ACC112 (cell line): Measurements from ENCODE around the gene DLG2.
"Not testable (repeated sequence)": the region's sequence is repeated elsewhere in the genome, so short reads cannot be mapped to it uniquely, and the experiment has no call there.

Experiments used
- H2AFZ ChIP-seq: fragments of 200-600 bp; sonication (generic); one replicate; pipeline ENCODE4 v1.6.0; 2017; ENCODE audit warnings: antibody characterized with exemption, low read length; ENCODE audit not compliant: unreplicated experiment
- H3K27ac ChIP-seq: fragments of 200-600 bp; sonication (generic); 2 replicates; pipeline ENCODE4 v1.5.1; 2014; ENCODE audit warnings: low read depth, mild to moderate bottlenecking, antibody characterized with exemption, low read length, moderate library complexity
- H3K27me3 ChIP-seq: fragments of 200-600 bp; sonication (generic); 2 replicates; pipeline ENCODE4 v1.6.1; 2014; ENCODE audit warnings: mild to moderate bottlenecking, antibody characterized with exemption, low read length, moderate library complexity, mixed read lengths; ENCODE audit not compliant: insufficient read depth
- H3K36me3 ChIP-seq: fragments of 200-600 bp; sonication (generic); 2 replicates; pipeline ENCODE4 v1.6.1; 2016; ENCODE audit warnings: mild to moderate bottlenecking, antibody characterized with exemption, low read length, moderate library complexity, mixed read lengths; ENCODE audit not compliant: insufficient read depth
- H3K4me1 ChIP-seq: fragments of 200-600 bp; sonication (generic); one replicate; pipeline ENCODE4 v1.6.1; 2016; ENCODE audit warnings: low read length, mixed read lengths; ENCODE audit not compliant: insufficient read depth, unreplicated experiment, control insufficient read depth
- H3K4me3 ChIP-seq: fragments of 200-600 bp; sonication (generic); 2 replicates; pipeline ENCODE4 v1.5.1; 2014; ENCODE audit warnings: mild to moderate bottlenecking, low read depth, low read length
- H3K79me2 ChIP-seq: fragments of 200-600 bp; sonication (generic); one replicate; pipeline ENCODE4 v1.6.0; 2016; ENCODE audit warnings: low read length; ENCODE audit not compliant: control insufficient read depth, unreplicated experiment, insufficient read depth

DLG2 gene

GRCh38 chr11:85634747-85635146 lies 7.6 kb upstream of the DLG2 start:
- H3K27ac ChIP-seq: no peak overlapping the region
- H3K27me3 ChIP-seq: no peaks in the 10 kb centered on the region
- H3K36me3 ChIP-seq: peaks cover 30% of the 10 kb centered on the region
- no peak overlapping the region for H2AFZ ChIP-seq
- peaks cover 4% of the 10 kb centered on the region for H3K4me1 ChIP-seq
- no peak overlapping the region for H3K4me3 ChIP-seq
- H3K79me2 ChIP-seq: peaks cover 25% of the 10 kb centered on the region

- peak overlapping the region; percentile 58 for H2AFZ ChIP-seq
- H3K27me3 ChIP-seq: no peaks in the 10 kb centered on the region
- H3K36me3 ChIP-seq: peaks cover 12% of the 10 kb centered on the region
- H3K4me3 ChIP-seq: peak overlapping the region; percentile 93
- H3K27ac ChIP-seq: peak overlapping the region; percentile 22; the same call in 1 of the 2 replicates
- peaks cover 38% of the 10 kb centered on the region for H3K79me2 ChIP-seq
- peaks cover 17% of the 10 kb centered on the region for H3K4me1 ChIP-seq
These were observed 1.7 kb upstream of the DLG2 start for GRCh38 chr11:85628771-85629341.

- Histone ChIP-seq H2AFZ (peak within 1 kb of the TSS; percentile 67), H3K27me3 (no peaks in the 10 kb centered on the region), H3K27ac (peak within 1 kb of the TSS; percentile 23), H3K4me1 (peaks cover 17% of the 10 kb centered on the region), H3K4me3 (peak within 1 kb of the TSS; percentile 93), H3K36me3 (peaks cover 11% of the 10 kb centered on the region), H3K79me2 (peaks cover 38% of the 10 kb centered on the region)
These were observed 1.0 kb upstream of the DLG2 start, which contains the start of gene TMEM126B for GRCh38 chr11:85627998-85628770. TMEM126B (plus strand) TSS chr11:85628593; CDS start chr11:85628608, 15 bp downstream.

GRCh38 chr11:85626496-85626895 lies 648 bp downstream of the DLG2 start:
- Histone ChIP-seq H3K36me3 (peaks cover 5% of the 10 kb centered on the region), H3K27ac (no peak overlapping the region), H3K4me3 (peak overlapping the region; percentile 93), H3K79me2 (peaks cover 31% of the 10 kb centered on the region), H2AFZ (peak overlapping the region; percentile 67), H3K27me3 (no peaks in the 10 kb centered on the region), H3K4me1 (peaks cover 17% of the 10 kb centered on the region)

GRCh38 chr11:85620256-85620655 lies 6.9 kb downstream of the DLG2 start:
- H3K27ac ChIP-seq: no peak overlapping the region
- H2AFZ ChIP-seq: no peak overlapping the region
- H3K4me1 ChIP-seq: peaks cover 2% of the 10 kb centered on the region
- no peaks in the 10 kb centered on the region for H3K27me3 ChIP-seq
- H3K4me3 ChIP-seq: no peak overlapping the region
- H3K36me3 ChIP-seq: no peaks in the 10 kb centered on the region
- H3K79me2 ChIP-seq: no peaks in the 10 kb centered on the region

- H3K4me1 ChIP-seq: no peaks in the 10 kb centered on the region
- no peak overlapping the region for H3K27ac ChIP-seq
- no peak overlapping the region for H2AFZ ChIP-seq
- H3K36me3 ChIP-seq: no peaks in the 10 kb centered on the region
- H3K27me3 ChIP-seq: no peaks in the 10 kb centered on the region
- H3K79me2 ChIP-seq: no peaks in the 10 kb centered on the region
- no peak overlapping the region for H3K4me3 ChIP-seq
These were observed 7.6 kb downstream of the DLG2 start for GRCh38 chr11:85619499-85619898.

- H3K79me2 ChIP-seq, H3K27ac ChIP-seq, H3K36me3 ChIP-seq, H3K4me3 ChIP-seq, H3K27me3 ChIP-seq, H2AFZ ChIP-seq, H3K4me1 ChIP-seq: not testable (repeated sequence)
These were observed 15.5 kb downstream of the DLG2 start for GRCh38 chr11:85611643-85612042.

GRCh38 chr11:85609286-85609685 lies 17.9 kb downstream of the DLG2 start:
- not testable (repeated sequence) for H3K4me1 ChIP-seq, H2AFZ ChIP-seq, H3K36me3 ChIP-seq, H3K27ac ChIP-seq, H3K27me3 ChIP-seq, H3K4me3 ChIP-seq, H3K79me2 ChIP-seq

GRCh38 chr11:85608621-85609020 lies 18.5 kb downstream of the DLG2 start:
- not testable (repeated sequence) for H3K4me3 ChIP-seq, H3K4me1 ChIP-seq, H3K79me2 ChIP-seq, H3K36me3 ChIP-seq, H3K27me3 ChIP-seq, H2AFZ ChIP-seq, H3K27ac ChIP-seq

GRCh38 chr11:85606237-85606636 lies 20.9 kb downstream of the DLG2 start:
- H3K4me1 ChIP-seq, H3K27ac ChIP-seq, H3K79me2 ChIP-seq, H3K27me3 ChIP-seq, H3K36me3 ChIP-seq, H2AFZ ChIP-seq, H3K4me3 ChIP-seq: not testable (repeated sequence)

- Histone ChIP-seq H3K36me3 (no peaks in the 10 kb centered on the region), H3K4me3 (no peak overlapping the region), H3K27ac (no peak overlapping the region), H3K4me1 (no peaks in the 10 kb centered on the region), H2AFZ (no peak overlapping the region), H3K27me3 (no peaks in the 10 kb centered on the region), H3K79me2 (no peaks in the 10 kb centered on the region)
These were observed 23.9 kb downstream of the DLG2 start for GRCh38 chr11:85603220-85603619.
